Prostate gland (tissue), 2 donors: ENCODE results near the gene DUS1L. TPM values are rescaled to one million over a fixed set of nuclear protein-coding genes. Genes with fewer than 3 reads are reported as not detected.

ENCODE experiments used
- DNase-seq: peaks from one replicate; pipeline ENCODE4 v3.0.0-alpha.2; 2019; ENCODE audit warnings: low spot score
- H3K27ac ChIP-seq, 2 donors: fragments of 200-600 bp; sonication (generic); 2 replicates each; pipeline ENCODE4 v1.5.1; 2017 to 2019
- H3K27me3 ChIP-seq: fragments of 200-600 bp; sonication (generic); replicated peaks from 2 replicates; pipeline ENCODE4 v1.5.1; 2019; ENCODE audit not compliant: insufficient read depth
- H3K36me3 ChIP-seq, 2 donors: fragments of 200-600 bp; sonication (generic); 1 replicate in 1 of 2; 2 replicates in 1 of 2; pipeline versions ENCODE4 v1.5.1 to v1.8.1; 2017 to 2019
- H3K4me1 ChIP-seq: fragments of 200-600 bp; sonication (generic); replicated peaks from 2 replicates; pipeline ENCODE4 v1.5.1; 2019
- H3K4me3 ChIP-seq, 2 donors: fragments of 200-600 bp; sonication (generic); 2 replicates each; pipeline ENCODE4 v1.5.1; 2017 to 2019
- H3K9me3 ChIP-seq: fragments of 200-600 bp; sonication (generic); 2 replicates; pipeline ENCODE4 v1.5.1; 2017
- POLR2A ChIP-seq: fragments of 450-650 bp; IDR thresholded peaks from one replicate; pipeline ENCODE4 v1.6.1; 2016; ENCODE audit warnings: antibody characterized with exemption, mild to moderate bottlenecking
- POLR2AphosphoS5 ChIP-seq: sonication (generic); formaldehyde crosslinking; IDR thresholded peaks from one replicate; pipeline ENCODE4 v1.6.1; 2017; ENCODE audit warnings: antibody characterized with exemption
- WGBS: methylation state at CpG from one replicate; pipeline ENCODE4 v1.1.5; 2018; 5-methylcytosine and 5-hydroxymethylcytosine counted together
- intact Hi-C: fragments of 100-400 bp; cut with DNase I; formaldehyde crosslinking; loops from one replicate; pipeline ENCODE4 v1.14.2; 2022
- total RNA-seq, 2 donors: library from RNA; depleted of rRNA; stranded (reverse); fragments of >200 nt; gene quantifications; one replicate each; pipeline ENCODE4 v1.1.0, GENCODE V29; 2016
- TF ChIP-seq, protein P1 (sequence below), 4 experiments: fragments of 200-600 bp in 2 of 4; fragments of 450-650 bp in 2 of 4; sonication (generic) in 2 of 4; IDR thresholded peaks; 1 replicate in 3 of 4; 2 replicates in 1 of 4; pipeline ENCODE4 v1.5.1; 2016 to 2019; ENCODE audit warnings: antibody characterized with exemption in 4 of 4, mild to moderate bottlenecking in 2 of 4, moderate library complexity in 2 of 4

The DUS1L gene
- total RNA-seq, 2 donors from 2014 or later: 95.9 to 119 TPM

DNA sequence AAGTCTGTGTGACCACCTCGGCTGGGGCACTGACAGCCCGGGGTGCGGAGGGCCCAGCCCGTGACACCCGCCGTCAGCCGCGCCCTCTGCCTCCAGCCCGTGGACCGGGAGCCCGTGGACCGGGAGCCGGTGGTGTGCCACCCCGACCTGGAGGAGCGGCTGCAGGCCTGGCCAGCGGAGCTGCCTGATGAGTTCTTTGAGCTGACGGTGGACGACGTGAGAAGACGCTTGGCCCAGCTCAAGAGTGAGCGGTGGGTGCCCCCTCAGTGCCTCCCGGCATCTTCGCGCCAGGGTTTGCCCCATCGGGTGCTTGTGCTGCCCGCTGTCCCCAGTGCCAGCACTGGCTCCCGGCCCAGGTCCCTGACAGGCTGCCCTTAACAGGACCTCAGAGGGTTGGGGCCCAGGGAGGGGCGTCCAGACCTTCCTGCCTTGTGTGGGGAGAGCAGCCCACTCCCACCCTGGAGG lies 56.6 kb downstream of the DUS1L start:
- H3K36me3 ChIP-seq: no peaks in the 10 kb centered on the region
- H3K27me3 ChIP-seq: no peaks in the 10 kb centered on the region
- H3K27ac ChIP-seq: no peak overlapping the region
- H3K9me3 ChIP-seq: no peaks in the 10 kb centered on the region
- 92% methylated on average over 27 of the region's 28 CpGs for WGBS
- TF ChIP-seq, protein P1, sequence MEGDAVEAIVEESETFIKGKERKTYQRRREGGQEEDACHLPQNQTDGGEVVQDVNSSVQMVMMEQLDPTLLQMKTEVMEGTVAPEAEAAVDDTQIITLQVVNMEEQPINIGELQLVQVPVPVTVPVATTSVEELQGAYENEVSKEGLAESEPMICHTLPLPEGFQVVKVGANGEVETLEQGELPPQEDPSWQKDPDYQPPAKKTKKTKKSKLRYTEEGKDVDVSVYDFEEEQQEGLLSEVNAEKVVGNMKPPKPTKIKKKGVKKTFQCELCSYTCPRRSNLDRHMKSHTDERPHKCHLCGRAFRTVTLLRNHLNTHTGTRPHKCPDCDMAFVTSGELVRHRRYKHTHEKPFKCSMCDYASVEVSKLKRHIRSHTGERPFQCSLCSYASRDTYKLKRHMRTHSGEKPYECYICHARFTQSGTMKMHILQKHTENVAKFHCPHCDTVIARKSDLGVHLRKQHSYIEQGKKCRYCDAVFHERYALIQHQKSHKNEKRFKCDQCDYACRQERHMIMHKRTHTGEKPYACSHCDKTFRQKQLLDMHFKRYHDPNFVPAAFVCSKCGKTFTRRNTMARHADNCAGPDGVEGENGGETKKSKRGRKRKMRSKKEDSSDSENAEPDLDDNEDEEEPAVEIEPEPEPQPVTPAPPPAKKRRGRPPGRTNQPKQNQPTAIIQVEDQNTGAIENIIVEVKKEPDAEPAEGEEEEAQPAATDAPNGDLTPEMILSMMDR (IDR thresholded peaks at IDR 0.05): no peak
- no peak for TF ChIP-seq POLR2AphosphoS5
- no peak for TF ChIP-seq POLR2A
- H3K4me3 ChIP-seq: no peak overlapping the region
- intact Hi-C loops: no loop called here
- H3K4me1 ChIP-seq: no peaks in the 10 kb centered on the region
- no peak for DNase-seq

DNA sequence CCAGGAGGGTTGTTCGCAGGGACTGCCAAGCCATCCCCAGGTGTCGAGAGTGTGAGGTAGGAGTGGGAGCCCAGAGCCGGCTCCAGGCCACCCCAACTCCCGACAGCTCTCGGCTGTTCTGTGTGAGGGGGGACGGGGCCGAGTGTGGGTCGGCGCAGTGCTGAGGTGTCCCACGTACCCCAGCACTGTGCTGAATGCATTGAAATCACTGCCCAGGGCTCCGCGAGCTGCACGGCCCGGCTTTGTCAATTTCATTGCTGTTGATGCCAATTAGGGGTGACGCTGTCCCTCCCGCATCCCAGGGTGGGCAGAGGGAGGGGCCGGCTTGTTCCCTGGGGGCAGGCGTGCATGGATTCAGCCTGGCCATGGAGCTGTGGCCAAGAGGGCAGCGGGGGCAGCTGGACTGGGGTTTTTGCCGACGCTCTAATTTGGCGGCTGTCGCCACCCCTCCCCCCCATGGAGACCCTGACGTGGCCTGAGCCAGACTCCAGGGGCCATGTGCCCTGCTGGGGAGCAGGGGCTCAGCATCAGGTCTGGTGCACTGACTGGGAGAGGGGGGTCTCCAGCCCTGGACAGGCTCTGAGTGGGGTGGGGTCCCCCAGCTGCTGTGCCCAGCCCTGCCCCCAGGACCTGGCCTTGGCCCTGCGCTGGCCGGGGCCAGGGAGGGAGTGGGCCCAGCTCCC lies 57.2 kb downstream of the DUS1L start:
- WGBS: 82% methylated on average over 25 of the region's 26 CpGs
- DNase-seq: no peak
- Histone ChIP-seq H3K4me1 (no peaks in the 10 kb centered on the region), H3K9me3 (no peaks in the 10 kb centered on the region), H3K27ac (no peak overlapping the region), H3K27me3 (no peaks in the 10 kb centered on the region), H3K36me3 (no peaks in the 10 kb centered on the region), H3K4me3 (no peak overlapping the region)
- intact Hi-C loops: no loop called here
- no peak for TF ChIP-seq POLR2AphosphoS5
- TF ChIP-seq, protein P1 (IDR thresholded peaks at IDR 0.05): no peak
- no peak for TF ChIP-seq POLR2A

Other genes starting within 250 kb of the DUS1L start
- 100 to 1,000 TPM in 1 of 2 donors, 10 to 100 TPM in 1; 83.6 to 150 TPM for gene MCRIP1, start 232.5 kb downstream of the DUS1L start, total RNA-seq
- gene PPP1R27, start 230.8 kb downstream of the DUS1L start, total RNA-seq: 1 to 10 TPM in 1 of 2 donors, not detected in 1; 1.6 TPM
- 1,000 to 10,000 TPM in 1 of 2 donors, 100 to 1,000 TPM in 1; 509 to 2,101 TPM for gene P4HB, start 205.3 kb downstream of the DUS1L start, total RNA-seq
- gene ARHGDIA, start 194.5 kb downstream of the DUS1L start, total RNA-seq: 100 to 1,000 TPM; 193 to 274 TPM
- gene ALYREF, start 174.2 kb downstream of the DUS1L start, total RNA-seq: 100 to 1,000 TPM in 1 of 2 donors, 10 to 100 TPM in 1; 83.9 to 108 TPM
- gene ANAPC11, start 174.1 kb downstream of the DUS1L start, total RNA-seq: 100 to 1,000 TPM; 128 to 278 TPM
- 10 to 100 TPM in 1 of 2 donors, 1 to 10 TPM in 1; 9.8 to 10.9 TPM for gene NPB, start 163.6 kb downstream of the DUS1L start, total RNA-seq
- gene PCYT2, start 154.4 kb downstream of the DUS1L start, total RNA-seq: 10 to 100 TPM; 51.4 to 69.2 TPM
- 10 to 100 TPM; 22.4 to 39.9 TPM for gene SIRT7, start 147.6 kb downstream of the DUS1L start, total RNA-seq
- gene MAFG, start 138.1 kb downstream of the DUS1L start, total RNA-seq: 10 to 100 TPM; 11.3 to 27.7 TPM
- 10 to 100 TPM; 35.0 to 91.2 TPM for gene PYCR1, start 128.5 kb downstream of the DUS1L start, total RNA-seq
- under 1 TPM in 1 of 2 donors, not detected in 1; 0.14 TPM for gene MYADML2, start 118.6 kb downstream of the DUS1L start, total RNA-seq
- gene NOTUM, start 104.6 kb downstream of the DUS1L start, total RNA-seq: 1 to 10 TPM in 1 of 2 donors, under 1 TPM in 1; 0.50 to 8.3 TPM
- gene ASPSCR1, start 88.2 kb downstream of the DUS1L start, total RNA-seq: 10 to 100 TPM; 30.7 to 39.7 TPM
- 100 to 1,000 TPM in 1 of 2 donors, 10 to 100 TPM in 1; 84.9 to 263 TPM for gene CENPX, start 42.9 kb downstream of the DUS1L start, total RNA-seq
- 10 to 100 TPM; 22.2 to 24.1 TPM for gene LRRC45, start 42.5 kb downstream of the DUS1L start, total RNA-seq
- gene RAC3, start 34.1 kb downstream of the DUS1L start, total RNA-seq: 10 to 100 TPM; 41.8 to 93.9 TPM
- 100 to 1,000 TPM; 235 to 744 TPM for gene DCXR, start 28.1 kb downstream of the DUS1L start, total RNA-seq
- gene RFNG, start 14.0 kb downstream of the DUS1L start, total RNA-seq: 10 to 100 TPM; 48.8 to 92.7 TPM
- 100 to 1,000 TPM; 163 to 182 TPM for gene GPS1, start 13.9 kb downstream of the DUS1L start, total RNA-seq
- gene FASN, start 32.4 kb upstream of the DUS1L start, total RNA-seq: 100 to 1,000 TPM; 192 to 388 TPM
- 10 to 100 TPM; 57.6 to 62.8 TPM for gene CCDC57, start 147.0 kb upstream of the DUS1L start, total RNA-seq
- 10 to 100 TPM in 1 of 2 donors, 1 to 10 TPM in 1; 5.0 to 69.2 TPM for gene SLC16A3, start 163.2 kb upstream of the DUS1L start, total RNA-seq
- gene CSNK1D, start 207.9 kb upstream of the DUS1L start, total RNA-seq: 100 to 1,000 TPM in 1 of 2 donors, 10 to 100 TPM in 1; 80.3 to 155 TPM